B cell (primary cell): Measurements from ENCODE around the gene BTN3A1. TPM values are rescaled to one million over a fixed set of nuclear protein-coding genes. Genes with fewer than 3 reads are reported as not detected.

Experiments
- ATAC-seq: fragments of 200-7000 bp; cut with Tn5 transposase; one replicate; pipeline ENCODE4 v1.10.0; 2021; ENCODE audit warnings: low read depth, mild to moderate bottlenecking, moderate number of reproducible peaks, moderate library complexity
- CTCF ChIA-PET: fragments of 350-600 bp; sonication (Branson Sonifier 250); formaldehyde crosslinking; loops from one replicate; lab custom pipeline; 2021; ENCODE audit warnings: antibody characterized with exemption, inconsistent platforms; lab: Charles Lee
- POLR2A ChIA-PET: fragments of 350-600 bp; sonication (Branson Sonifier 250); formaldehyde crosslinking; loops from one replicate; lab custom pipeline; 2021; ENCODE audit warnings: antibody characterized with exemption; lab: Charles Lee
- DNase-seq: peaks from one replicate; pipeline ENCODE4 v3.0.0; 2013
- H2AFZ ChIP-seq: 2 replicates; pipeline ENCODE4 v1.6.1; 2012; ENCODE audit warnings: mild to moderate bottlenecking, low read depth, low read length; ENCODE audit not compliant: insufficient read depth, poor library complexity, severe bottlenecking
- H3K27ac ChIP-seq, 2 donors: 1 replicate in 1 of 2; 2 replicates in 1 of 2; pipeline ENCODE4 v1.5.1; 2012 to 2013; ENCODE audit warnings: low read length in 2 of 2, mild to moderate bottlenecking in 2 of 2, moderate library complexity in 1 of 2
- H3K27me3 ChIP-seq, 4 experiments: fragments of 200-600 bp in 1 of 4; sonication (generic) in 1 of 4; replicated peaks in 1 of 4; 1 replicate in 2 of 4; 2 replicates in 2 of 4; pipeline versions ENCODE4 v1.6.1 to v1.7.0; 2013 to 2016; ENCODE audit warnings: low read length in 3 of 4, mild to moderate bottlenecking in 2 of 4, mixed read lengths in 1 of 4, moderate library complexity in 1 of 4; ENCODE audit not compliant: insufficient read depth in 4 of 4, control insufficient read depth in 3 of 4; ENCODE audit errors: control extremely low read depth in 1 of 4
- H3K36me3 ChIP-seq, 2 experiments: replicated peaks in 1 of 2; 1 replicate in 1 of 2; 2 replicates in 1 of 2; pipeline versions ENCODE4 v1.6.1 to v1.7.1; 2013; ENCODE audit warnings: low read length in 1 of 2; ENCODE audit not compliant: insufficient read depth in 2 of 2, control insufficient read depth in 1 of 2; ENCODE audit errors: control extremely low read depth in 1 of 2, extremely low read depth in 1 of 2
- H3K4me1 ChIP-seq, 2 donors: fragments of 200-600 bp in 1 of 2; sonication (generic) in 1 of 2; 1 replicate in 1 of 2; 2 replicates in 1 of 2; pipeline versions ENCODE4 v1.5.1 to v1.6.1; 2013 to 2017; ENCODE audit warnings: low read length in 2 of 2; ENCODE audit not compliant: control insufficient read depth in 2 of 2, insufficient read depth in 2 of 2
- H3K4me2 ChIP-seq: replicated peaks from 2 replicates; pipeline ENCODE3; 2012; ENCODE audit warnings: mild to moderate bottlenecking, low read depth, low read length; ENCODE audit not compliant: poor library complexity, severe bottlenecking
- H3K4me3 ChIP-seq, 5 experiments: fragments of 200-600 bp in 1 of 5; sonication (generic) in 1 of 5; 1 replicate in 3 of 5; 2 replicates in 2 of 5; pipeline versions ENCODE4 v1.5.1 to v1.7.0; 2011 to 2016; ENCODE audit warnings: low read length in 4 of 5, mild to moderate bottlenecking in 4 of 5, low read depth in 2 of 5, control low read depth in 1 of 5, moderate library complexity in 1 of 5; ENCODE audit not compliant: insufficient read depth in 1 of 5; ENCODE audit errors: control extremely low read depth in 1 of 5, extremely low read depth in 1 of 5
- H3K79me2 ChIP-seq: fragments of 200-600 bp; sonication (generic); one replicate; pipeline ENCODE4 v1.6.0; 2016; ENCODE audit warnings: low read length; ENCODE audit not compliant: control insufficient read depth, insufficient read depth
- H3K9ac ChIP-seq: fragments of 200-600 bp; sonication (generic); 2 replicates; pipeline ENCODE4 v1.6.1; 2017; ENCODE audit warnings: mild to moderate bottlenecking, low read length, moderate library complexity
- H3K9me3 ChIP-seq, 3 donors: one replicate each; pipeline versions ENCODE4 v1.6.1 to v1.7.1; 2013; ENCODE audit warnings: low read length in 2 of 3; ENCODE audit not compliant: control insufficient read depth in 2 of 3, insufficient read depth in 1 of 3; ENCODE audit errors: control extremely low read depth in 1 of 3
- H4K20me1 ChIP-seq: 2 replicates; pipeline ENCODE4 v1.6.0; 2012; ENCODE audit warnings: mild to moderate bottlenecking, low read length; ENCODE audit not compliant: insufficient read depth, control insufficient read depth, poor library complexity, severe bottlenecking
- H3K27ac Mint-ChIP-seq: one replicate; pipeline ENCODE4 v1.8.0; 2021; ENCODE audit warnings: mixed read lengths
- H3K27me3 Mint-ChIP-seq: one replicate; pipeline ENCODE4 v1.8.0; 2021; ENCODE audit warnings: mixed read lengths
- H3K4me1 Mint-ChIP-seq: one replicate; pipeline ENCODE4 v1.8.0; 2021; ENCODE audit warnings: mixed read lengths
- H3K4me3 Mint-ChIP-seq: one replicate; pipeline ENCODE4 v1.8.0; 2021; ENCODE audit warnings: mixed read lengths
- H3K9me3 Mint-ChIP-seq: one replicate; pipeline ENCODE4 v1.8.0; 2022; ENCODE audit warnings: mixed read lengths; ENCODE audit not compliant: insufficient read depth
- EZH2 ChIP-seq: IDR thresholded peaks from 2 replicates; pipeline ENCODE4 v1.6.1; 2012; ENCODE audit warnings: borderline replicate concordance, low read depth, mild to moderate bottlenecking, moderate library complexity, low read length; ENCODE audit not compliant: insufficient read depth, poor library complexity, severe bottlenecking
- WGBS: methylation state at CpG from one replicate; pipeline ENCODE4 v1.1.5; 2013; ENCODE audit warnings: missing lambda C conversion rate; ENCODE audit not compliant: insufficient coverage; 5-methylcytosine and 5-hydroxymethylcytosine counted together
- intact Hi-C: fragments of 100-400 bp; cut with micrococcal nuclease; formaldehyde crosslinking; loops from one replicate; pipeline ENCODE4 v1.10.0; 2022
- polyA plus RNA-seq: library from polyadenylated mRNA; depleted of rRNA; stranded (reverse); fragments of >200 nt; gene quantifications from 2 replicates; pipeline ENCODE4 v1.2.3, GENCODE V29; 2012
- total RNA-seq, 2 donors: library from RNA; stranded (reverse); fragments of 120-200 nt in 1 of 2; gene quantifications; 1 replicate in 1 of 2; 2 replicates in 1 of 2; pipeline versions ENCODE4 v1.2.3 to v1.2.4, GENCODE V29; 2013 to 2022
- TF ChIP-seq, protein P1 (sequence below): fragments of 200-600 bp; IDR thresholded peaks from one replicate; pipeline ENCODE4 v1.8.0; 2022; ENCODE audit warnings: antibody characterized with exemption, mild to moderate bottlenecking

The BTN3A1 gene
- total and polyA plus RNA-seq, 2 donors (not counting 1 experiment from before 2014, with no cell fraction given), result 133 to 175 TPM

GRCh38 chr6:26400626-26401025 lies 1.4 kb upstream of the BTN3A1 start:
- peaks cover 0 to 9% of the 10 kb centered on the region in 2 experiments for H3K36me3 ChIP-seq
- H2AFZ ChIP-seq, result peak overlapping the region; percentile 75
- peak overlapping the region; percentile 23 for H3K4me2 ChIP-seq
- WGBS, result 60% methylated on average over 1 of the region's 2 CpGs
- H3K4me3 Mint-ChIP-seq, result peak overlapping the region; percentile 98
- H3K27ac ChIP-seq, result peak overlapping the region in 1 of 2 donors; percentile 84
- ChIA-PET POLR2A (no interaction called here), CTCF (no interaction called here)
- H4K20me1 ChIP-seq, result no peaks in the 10 kb centered on the region
- peaks cover 43% of the 10 kb centered on the region in 2 donors for H3K4me1 ChIP-seq
- peak; percentile 42 for DNase-seq
- intact Hi-C loops, result loop anchor here (5.0 kb wide), 1 partner anchor 137 kb away; the partner anchor contains the start of gene HMGN4
- H3K4me1 Mint-ChIP-seq, result peaks cover 61% of the 10 kb centered on the region
- ATAC-seq, result peak; percentile 32
- H3K9me3 Mint-ChIP-seq, result no peaks in the 10 kb centered on the region
- no peak for TF ChIP-seq EZH2
- TF ChIP-seq, protein P1, sequence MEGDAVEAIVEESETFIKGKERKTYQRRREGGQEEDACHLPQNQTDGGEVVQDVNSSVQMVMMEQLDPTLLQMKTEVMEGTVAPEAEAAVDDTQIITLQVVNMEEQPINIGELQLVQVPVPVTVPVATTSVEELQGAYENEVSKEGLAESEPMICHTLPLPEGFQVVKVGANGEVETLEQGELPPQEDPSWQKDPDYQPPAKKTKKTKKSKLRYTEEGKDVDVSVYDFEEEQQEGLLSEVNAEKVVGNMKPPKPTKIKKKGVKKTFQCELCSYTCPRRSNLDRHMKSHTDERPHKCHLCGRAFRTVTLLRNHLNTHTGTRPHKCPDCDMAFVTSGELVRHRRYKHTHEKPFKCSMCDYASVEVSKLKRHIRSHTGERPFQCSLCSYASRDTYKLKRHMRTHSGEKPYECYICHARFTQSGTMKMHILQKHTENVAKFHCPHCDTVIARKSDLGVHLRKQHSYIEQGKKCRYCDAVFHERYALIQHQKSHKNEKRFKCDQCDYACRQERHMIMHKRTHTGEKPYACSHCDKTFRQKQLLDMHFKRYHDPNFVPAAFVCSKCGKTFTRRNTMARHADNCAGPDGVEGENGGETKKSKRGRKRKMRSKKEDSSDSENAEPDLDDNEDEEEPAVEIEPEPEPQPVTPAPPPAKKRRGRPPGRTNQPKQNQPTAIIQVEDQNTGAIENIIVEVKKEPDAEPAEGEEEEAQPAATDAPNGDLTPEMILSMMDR, result no peak
- H3K27me3 ChIP-seq, result no peaks in the 10 kb centered on the region
- H3K27ac Mint-ChIP-seq, result peak overlapping the region; percentile 83
- H3K27me3 Mint-ChIP-seq, result no peaks in the 10 kb centered on the region
- H3K79me2 ChIP-seq, result peaks cover 34% of the 10 kb centered on the region
- peak overlapping the region; percentile 81 for H3K9ac ChIP-seq
- no peaks in the 10 kb centered on the region for H3K9me3 ChIP-seq
- no peak overlapping the region for H3K4me3 ChIP-seq

DNA sequence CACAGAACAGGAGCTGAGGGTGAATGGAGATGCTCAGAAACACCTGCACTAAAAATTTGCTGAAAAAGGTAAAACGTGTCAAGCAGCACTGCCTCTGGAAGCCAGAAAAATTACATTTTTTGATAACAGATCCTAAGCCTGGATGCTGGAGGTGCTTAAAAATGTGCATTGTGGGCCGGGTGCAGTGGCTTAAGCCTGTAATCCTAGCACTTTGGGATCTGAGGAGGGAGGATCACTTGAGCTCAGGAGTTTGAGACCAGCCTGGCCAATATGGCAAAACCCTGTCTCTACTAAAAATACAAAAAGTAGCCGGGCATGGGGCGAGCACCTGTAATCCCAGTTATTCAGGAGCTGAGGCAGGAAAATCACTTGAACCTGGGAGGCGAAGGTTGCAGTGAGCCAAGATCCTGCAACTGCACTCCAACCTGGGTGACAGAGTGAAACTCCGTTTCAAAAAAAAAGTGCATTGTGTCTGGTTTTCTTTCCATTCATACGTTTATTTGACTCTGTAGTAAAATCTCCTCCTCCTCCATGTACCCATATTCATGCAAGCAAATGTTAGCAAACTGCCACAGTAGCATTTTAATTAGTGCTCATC lies 587 bp upstream of the BTN3A1 start:
- CTCF ChIA-PET, result no interaction called here
- WGBS, result 65% methylated on average over 5 of the region's 7 CpGs
- H3K27ac Mint-ChIP-seq, result peak overlapping the region; percentile 97

More for the DNA sequence above, 587 bp upstream of the BTN3A1 start:
- H3K4me1 Mint-ChIP-seq, result peaks cover 59% of the 10 kb centered on the region
- TF ChIP-seq, protein P1, result no peak
- TF ChIP-seq EZH2, result no peak
- H3K9me3 Mint-ChIP-seq, result no peaks in the 10 kb centered on the region
- Histone ChIP-seq H3K27ac (peak overlapping the region; percentile 64 to 84), H3K79me2 (peaks cover 34% of the 10 kb centered on the region), H3K4me3 (peak overlapping the region; percentile 51 to 98 (median 94)), H3K27me3 (no peaks in the 10 kb centered on the region), H4K20me1 (no peaks in the 10 kb centered on the region), H3K9ac (peak overlapping the region; percentile 81), H3K4me1 (peaks cover 43 to 47% of the 10 kb centered on the region in 2 donors), H2AFZ (peak overlapping the region; percentile 75), H3K36me3 (peaks cover 2 to 13% of the 10 kb centered on the region in 2 experiments), H3K9me3 (no peaks in the 10 kb centered on the region), H3K4me2 (peak overlapping the region; percentile 65)
- ATAC-seq (peak; percentile 9), DNase-seq (no peak)
- peak overlapping the region; percentile 98 for H3K4me3 Mint-ChIP-seq
- POLR2A ChIA-PET, result no interaction called here
- no peaks in the 10 kb centered on the region for H3K27me3 Mint-ChIP-seq
- intact Hi-C loops, result loop anchor here (5.0 kb wide), 1 partner anchor 136 kb away; the partner anchor contains the start of gene HMGN4
